GM18498 (cell line): ENCODE measurements around the gene EFCAB9.
A peak's percentile ranks its signal among the peaks of the same experiment; 100 is the strongest.

Experiments
- ATAC-seq: cut with Tn5 transposase; IDR thresholded peaks from one replicate; pipeline ENCODE4 v1.9.1; 2021; ENCODE audit warnings: mild to moderate bottlenecking, moderate library complexity; ENCODE audit not compliant: unreplicated experiment

Gene EFCAB9

DNA sequence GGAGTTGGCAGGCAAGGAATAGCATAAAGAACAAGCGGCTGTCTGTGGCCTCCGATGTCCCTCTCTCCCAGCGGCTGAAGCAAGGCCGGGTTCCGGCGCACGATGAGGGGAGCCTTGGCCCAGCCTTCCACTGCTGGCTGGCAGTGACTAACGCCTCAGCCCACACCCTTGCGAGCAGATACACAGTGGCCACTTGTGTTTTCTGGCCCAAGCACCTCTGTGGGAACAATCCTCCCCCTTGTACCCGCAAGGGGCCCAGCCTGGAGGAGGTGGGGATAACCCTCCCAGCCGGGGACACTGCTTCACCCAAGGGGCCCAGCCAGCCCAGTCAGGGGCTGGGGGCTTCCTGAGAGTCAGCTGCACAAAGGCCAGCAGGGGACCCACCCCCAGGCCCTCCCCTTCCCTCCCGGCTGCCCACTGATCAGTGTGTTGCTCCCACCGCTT is 29.2 kb upstream of the EFCAB9 start:
- ATAC-seq, result no peak

- peak; percentile 67 for ATAC-seq
Measured at GRCh38 chr5:172165465-172165864, 28.5 kb upstream of the EFCAB9 start.

- ATAC-seq, result no peak
Measured at GRCh38 chr5:172166030-172166826, 27.7 kb upstream of the EFCAB9 start.

- no peak for ATAC-seq
Measured at GRCh38 chr5:172167895-172168294, 26.1 kb upstream of the EFCAB9 start.

- no peak for ATAC-seq
Measured at GRCh38 chr5:172168311-172168710, 25.7 kb upstream of the EFCAB9 start.

GRCh38 chr5:172169216-172169615 is 24.8 kb upstream of the EFCAB9 start:
- no peak for ATAC-seq

- ATAC-seq, result no peak
Measured at GRCh38 chr5:172170251-172170701, 23.7 kb upstream of the EFCAB9 start.

DNA sequence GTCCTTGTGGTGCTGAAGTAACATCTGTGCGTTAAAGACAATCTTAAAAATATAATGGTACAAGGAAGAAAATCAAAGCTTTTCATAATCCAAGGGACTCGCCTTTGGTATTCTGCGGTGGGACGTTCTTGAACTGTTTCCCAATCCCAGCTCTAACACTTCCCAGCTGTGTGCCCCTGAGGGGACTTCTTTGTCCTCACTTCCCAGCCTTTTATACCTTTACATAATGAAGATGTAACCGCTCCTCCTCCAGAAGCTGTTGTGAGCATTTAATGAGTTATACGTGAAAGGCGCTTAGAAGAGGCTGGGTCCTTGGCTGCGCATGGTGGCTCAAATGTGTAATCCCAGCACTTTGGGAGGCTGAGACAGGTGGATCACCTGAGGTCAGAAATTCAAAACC is 22.9 kb upstream of the EFCAB9 start:
- ATAC-seq, result no peak

DNA sequence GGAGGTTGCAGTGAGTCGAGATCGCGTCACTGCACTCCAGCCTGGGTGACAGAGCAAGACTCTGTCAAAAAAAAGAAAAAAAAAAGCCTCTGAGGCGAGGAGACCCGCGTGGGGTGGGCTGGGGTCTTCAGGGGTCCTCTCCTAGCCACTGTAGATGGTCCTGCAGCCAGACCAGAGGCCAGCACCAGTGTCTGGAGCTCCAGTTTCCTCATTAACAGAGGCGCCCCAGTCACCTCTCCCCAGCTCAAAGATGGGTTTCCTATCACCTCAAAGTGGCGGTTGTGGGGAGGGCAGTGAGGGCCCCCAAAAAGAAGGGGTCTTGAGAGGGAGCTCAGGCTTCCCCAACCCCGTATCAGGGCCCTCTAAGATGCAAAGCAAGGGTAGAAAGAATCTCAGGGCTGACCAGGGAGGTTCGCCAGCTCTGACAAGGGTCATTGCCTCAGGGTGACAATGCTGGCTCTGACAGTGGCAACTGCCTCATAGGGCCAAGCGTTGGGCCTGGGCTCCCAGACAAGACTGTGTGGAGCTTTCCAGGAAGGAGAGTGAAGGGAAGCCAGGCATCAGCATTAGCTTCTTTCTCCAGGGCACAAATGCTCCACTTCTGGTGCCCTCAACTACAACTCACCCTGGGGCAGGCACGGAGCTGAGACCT is 20.9 kb upstream of the EFCAB9 start:
- no peak for ATAC-seq

DNA sequence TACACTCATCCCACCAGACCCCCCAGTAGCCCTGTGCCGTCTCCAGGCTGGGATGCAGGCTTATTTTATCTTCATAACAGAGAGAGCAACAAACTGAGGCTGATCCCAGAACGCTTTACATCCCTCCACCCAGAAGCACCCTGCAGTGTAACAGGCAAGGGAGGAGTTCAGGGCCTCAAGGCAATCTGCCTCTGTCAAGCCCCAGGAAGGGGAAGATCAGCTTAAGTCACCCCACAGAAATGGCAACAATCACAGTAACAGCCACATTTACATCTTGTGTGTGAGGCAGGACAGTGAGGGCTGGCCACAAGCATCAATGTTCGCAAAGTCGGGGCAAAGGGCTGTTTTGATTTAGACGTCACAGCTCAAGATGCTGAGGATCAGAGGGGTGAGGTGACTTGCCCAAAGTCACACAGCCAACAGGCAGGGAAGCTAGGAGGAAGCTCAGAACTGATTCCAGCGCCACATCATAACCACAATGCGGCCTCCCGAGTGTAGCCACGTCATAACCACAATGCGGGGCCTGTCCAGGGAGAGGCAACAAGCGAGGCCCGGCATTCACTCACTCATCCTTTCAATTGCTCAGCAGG is 20.3 kb upstream of the EFCAB9 start:
- no peak for ATAC-seq

DNA sequence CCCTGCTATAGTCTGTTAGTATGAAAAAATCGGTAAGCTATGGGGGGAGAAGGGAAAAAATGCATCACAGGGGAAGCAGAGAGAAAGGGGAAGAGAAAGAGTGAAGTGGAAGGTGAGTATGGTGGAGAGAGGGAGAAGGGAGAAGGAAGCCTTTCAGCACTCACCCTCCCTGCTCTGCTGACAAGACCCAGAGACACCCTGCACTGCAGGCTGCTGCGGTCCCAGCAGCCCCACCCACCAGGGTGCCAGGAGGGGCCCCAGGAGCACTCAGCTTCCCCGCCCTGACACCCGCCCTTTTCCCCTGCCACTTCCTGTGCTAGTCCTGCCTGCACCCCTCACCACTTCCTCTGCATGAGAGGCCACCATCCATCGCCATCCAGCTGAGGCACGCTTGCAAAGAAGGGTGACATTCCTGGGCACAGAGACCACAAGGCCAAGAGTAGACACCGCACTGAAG is 18.7 kb upstream of the EFCAB9 start:
- peak; percentile 73 for ATAC-seq

DNA sequence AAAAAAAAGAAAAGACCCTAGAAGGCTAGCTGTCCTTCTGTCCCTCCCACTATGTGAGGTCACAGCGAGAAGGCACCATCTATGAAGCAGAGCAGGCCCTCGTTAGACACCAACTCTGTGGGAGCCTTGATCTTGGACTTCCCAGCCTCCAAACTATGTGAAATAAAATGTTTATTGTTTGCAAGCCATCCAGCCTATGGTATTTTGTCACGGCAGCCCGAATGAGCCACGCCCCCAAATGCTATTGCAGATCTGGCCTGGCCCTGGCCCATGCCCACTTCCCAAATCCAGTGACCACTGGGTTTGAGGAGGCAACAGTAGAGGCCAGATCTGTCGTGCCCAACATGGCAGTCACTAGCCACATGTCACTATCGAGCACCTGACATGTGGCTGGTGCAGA is 16.8 kb upstream of the EFCAB9 start:
- ATAC-seq, result no peak

GRCh38 chr5:172178301-172178987 is 15.5 kb upstream of the EFCAB9 start:
- ATAC-seq, result no peak

DNA sequence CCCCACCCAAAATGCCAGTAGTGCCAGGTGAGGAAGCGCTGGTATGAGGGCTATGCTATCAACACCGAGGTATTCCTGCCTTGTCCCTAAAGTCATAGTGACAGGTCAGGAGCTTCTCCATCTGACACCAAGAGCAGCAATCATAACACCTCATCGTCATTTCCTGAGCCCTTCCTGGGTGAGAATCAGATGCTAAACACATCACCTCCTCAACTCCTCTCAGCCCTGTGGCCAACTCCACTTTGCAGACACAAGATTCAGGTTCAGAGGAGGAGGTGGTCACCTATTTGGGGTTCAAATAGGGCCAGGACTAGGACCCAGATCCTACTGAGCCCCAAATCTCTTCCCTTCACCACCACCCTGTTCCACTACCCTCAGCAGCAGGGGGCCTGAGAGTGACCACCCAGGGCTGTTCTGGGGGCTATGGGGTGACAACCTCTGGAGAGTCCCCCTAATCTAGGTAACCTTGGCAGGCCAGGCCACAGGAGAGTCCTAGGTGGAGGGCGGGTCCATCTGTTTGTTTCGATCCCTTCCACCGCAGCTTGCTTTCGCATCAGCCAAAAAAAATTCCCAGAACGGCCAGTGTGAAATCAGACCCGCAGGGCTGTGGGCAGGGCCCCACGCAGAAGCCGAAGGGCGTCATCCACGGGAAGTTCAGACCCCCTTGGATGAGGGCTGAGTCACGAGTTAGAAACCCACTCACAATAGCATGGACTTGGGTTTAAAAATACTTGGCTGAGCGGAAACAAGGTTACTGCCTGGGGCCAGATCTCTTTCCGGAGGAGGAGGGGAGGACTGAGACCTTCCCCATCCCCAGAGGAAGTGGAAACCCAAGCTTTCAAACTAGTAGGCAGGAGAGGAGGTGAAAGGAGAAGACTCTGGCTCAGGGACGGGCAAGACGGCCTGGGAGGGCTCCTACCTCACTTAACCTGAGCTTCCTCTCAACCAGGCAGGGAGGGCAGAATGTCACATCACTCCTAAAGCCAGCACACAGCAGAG is 14.7 kb upstream of the EFCAB9 start:
- peak; percentile 26 for ATAC-seq

GRCh38 chr5:172180936-172181335 is 13.0 kb upstream of the EFCAB9 start:
- ATAC-seq, result no peak

- ATAC-seq, result no peak
Measured at GRCh38 chr5:172182291-172182690, 11.7 kb upstream of the EFCAB9 start.

- no peak for ATAC-seq
Measured at GRCh38 chr5:172183881-172184280, 10.1 kb upstream of the EFCAB9 start.

- ATAC-seq, result no peak
Measured at GRCh38 chr5:172185096-172185461, 8.9 kb upstream of the EFCAB9 start.

- ATAC-seq, result no peak
Measured at GRCh38 chr5:172186114-172186695, 7.8 kb upstream of the EFCAB9 start.
